Renal cortex interstitium (tissue), 11 donors: Measurements from ENCODE around the gene RCN2. TPM values are rescaled to one million over a fixed set of nuclear protein-coding genes. Genes with fewer than 3 reads are reported as not detected.

Experiments used
- DNase-seq, 11 donors: peaks; one replicate each; pipeline ENCODE4 v3.0.0-alpha.2; 2013; ENCODE audit warnings: low read depth in 9 of 11, low spot score in 4 of 11; ENCODE audit errors: extremely low read depth in 1 of 11
- polyA plus RNA-seq, 3 donors: library from polyadenylated mRNA; unstranded; fragments of 120-200 nt; gene quantifications; one replicate each; pipeline ENCODE4 v1.2.1, GENCODE V29; 2013; ENCODE audit not compliant: insufficient read length in 3 of 3

The RCN2 gene
- polyA plus RNA-seq, 3 donors: 200 to 239 (median 201) TPM

DNA sequence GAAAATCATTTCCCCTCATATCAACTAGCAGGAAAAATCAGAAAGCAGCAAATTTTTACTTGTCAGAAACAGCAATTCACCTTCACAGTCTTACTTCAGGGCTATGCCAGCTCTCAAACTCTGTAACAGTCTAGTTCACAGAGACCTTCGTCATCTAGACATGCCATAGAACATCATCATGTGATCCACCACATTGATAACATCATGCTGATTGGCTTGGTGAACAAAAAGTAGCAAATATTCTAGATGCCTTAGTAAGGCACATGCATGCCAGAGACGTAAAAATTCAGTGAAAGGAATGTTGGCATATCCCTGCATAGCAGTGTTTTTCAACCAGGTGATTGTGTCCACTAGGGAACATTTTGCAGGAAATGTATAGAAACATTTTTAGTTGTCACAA is 17.8 kb upstream of the RCN2 start:
- DNase-seq: no peak

DNA sequence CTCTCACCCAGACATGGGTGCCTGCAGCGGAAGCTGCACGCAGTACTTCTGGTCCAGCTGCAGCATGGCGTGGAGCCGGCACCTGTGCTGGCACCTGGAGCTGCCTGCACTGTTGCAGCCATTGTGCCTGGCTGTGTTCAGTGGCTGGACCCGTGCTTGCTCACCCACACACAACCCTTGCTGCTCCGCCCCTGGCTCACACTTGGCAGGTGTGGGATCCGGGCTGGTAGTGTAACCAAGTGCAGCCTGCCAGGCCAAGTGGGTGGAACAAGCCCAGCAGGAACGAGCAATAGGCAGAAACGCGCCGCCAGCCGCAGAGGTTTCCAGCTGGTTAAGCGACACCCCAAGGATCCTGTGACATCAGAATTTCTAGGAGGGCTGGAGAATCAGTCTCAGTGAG is 15.2 kb upstream of the RCN2 start:
- DNase-seq: no peak

DNA sequence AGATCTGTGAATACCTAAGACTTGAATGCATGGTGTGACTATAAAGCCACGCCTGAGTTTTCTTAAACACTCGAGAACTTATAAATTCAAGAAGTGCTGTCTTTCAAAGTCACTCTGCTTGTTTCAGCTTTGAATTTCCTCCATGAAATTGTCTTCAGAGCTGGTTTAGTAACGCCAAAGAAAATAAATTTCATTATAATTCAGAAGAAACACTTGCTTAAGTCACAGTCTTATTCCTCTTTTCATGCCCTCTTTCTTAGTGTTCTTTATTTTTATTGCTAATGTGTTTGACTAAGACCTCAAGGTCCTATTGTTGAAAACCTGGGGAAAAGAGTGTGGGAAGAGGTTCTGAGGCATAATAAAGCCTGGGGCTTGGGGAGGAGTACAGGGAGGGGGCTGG is 3.3 kb upstream of the RCN2 start:
- DNase-seq: no peak

DNA sequence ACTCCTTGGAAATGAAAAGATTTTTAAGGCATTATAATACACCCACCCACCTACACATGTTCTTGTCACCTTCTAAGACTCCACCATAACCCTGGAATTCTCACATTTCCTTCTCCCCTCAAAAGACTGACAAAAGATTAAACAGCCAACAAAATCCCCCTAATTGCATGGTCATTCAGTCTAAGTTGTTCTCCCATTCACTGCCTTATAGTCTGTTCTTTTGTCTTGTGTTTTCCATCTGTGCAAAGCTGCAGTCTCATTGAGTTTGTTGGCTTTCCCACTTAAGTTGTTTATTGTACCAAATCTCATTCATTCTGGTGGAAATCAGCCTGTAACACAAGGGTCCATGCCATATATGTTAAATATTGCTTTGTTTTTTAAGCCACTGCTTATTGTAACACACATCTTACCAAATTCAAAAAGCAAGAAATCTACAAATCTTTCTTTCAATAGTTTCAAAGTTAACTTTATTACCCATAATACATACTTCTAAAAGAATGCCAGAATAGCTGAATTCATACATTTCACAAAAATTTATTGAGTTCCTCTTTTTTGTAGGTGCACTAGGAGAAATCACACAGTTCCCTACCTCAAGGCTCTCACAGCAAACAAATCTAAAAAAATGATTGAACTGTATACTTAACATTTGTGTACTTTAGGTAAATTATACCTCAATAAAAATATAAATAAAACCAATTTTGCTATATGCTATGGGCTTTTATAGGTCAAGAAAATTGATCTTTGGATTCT is 2.4 kb upstream of the RCN2 start:
- DNase-seq: no peak

DNA sequence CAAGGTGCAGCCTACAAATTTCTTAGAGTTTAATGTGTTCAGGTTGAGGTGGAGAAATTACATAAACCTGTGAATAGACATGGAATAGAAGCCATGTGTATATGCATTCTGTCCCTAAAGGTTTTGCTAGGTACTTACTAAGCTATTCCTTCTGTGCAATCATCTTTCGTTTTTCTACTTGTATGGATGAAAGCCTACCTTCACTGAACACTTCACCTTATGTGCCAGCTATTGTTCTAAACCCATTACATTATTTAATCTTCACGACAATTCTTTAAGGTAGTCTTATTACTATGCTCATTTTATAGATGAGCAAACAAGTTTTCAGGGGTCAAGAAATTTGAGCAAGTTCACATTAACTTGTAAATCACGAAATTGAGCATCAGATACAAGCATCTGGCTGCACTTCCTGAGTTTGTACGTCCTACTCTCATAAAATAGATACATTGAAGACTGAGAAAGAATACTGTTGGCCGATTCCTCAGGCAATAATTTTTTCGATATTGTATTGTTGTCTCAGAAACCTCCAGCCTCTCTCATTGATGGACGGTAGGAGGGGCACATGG is 635 bp upstream of the RCN2 start:
- DNase-seq: peak in 1 of 11 donors; percentile 17

DNA sequence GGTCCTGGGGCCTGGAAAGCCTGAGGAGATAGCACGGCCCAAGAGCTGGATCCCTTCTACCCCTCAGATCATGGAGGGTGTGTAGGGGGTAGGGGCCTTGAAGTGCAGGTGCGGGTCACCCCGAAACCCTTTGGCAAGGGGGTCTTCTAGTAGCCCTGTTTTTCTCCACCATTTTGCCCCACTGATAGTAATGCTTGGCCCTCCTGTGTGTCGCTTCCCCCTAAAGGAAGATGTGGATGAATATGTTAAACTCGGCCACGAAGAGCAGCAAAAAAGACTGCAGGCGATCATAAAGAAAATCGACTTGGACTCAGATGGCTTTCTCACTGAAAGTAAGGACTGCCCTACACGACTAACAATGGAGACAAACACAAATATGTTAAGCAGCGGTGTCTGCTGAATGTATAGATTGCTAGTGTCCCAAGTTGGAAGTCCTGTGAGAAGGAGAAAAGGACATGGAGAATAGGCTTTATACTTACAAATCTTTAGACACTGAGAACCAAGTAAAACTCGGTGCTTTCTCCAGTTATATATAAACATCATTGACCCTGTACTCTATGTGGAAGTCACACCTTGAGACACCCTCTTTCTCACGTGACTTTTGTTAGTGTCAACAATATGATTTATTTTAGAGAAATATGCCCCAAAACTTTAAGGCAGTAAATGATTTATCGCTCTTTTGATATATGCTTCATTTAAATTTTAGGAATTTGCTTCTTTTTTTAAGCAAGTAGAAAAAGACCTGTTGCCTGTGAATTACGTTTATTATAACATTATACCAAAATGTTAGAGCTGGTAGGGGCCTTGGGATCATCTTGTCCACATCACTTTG is 802 bp downstream of the RCN2 start:
- DNase-seq: peak in 4 of 11 donors; percentile 9 to 33 (median 18)

DNA sequence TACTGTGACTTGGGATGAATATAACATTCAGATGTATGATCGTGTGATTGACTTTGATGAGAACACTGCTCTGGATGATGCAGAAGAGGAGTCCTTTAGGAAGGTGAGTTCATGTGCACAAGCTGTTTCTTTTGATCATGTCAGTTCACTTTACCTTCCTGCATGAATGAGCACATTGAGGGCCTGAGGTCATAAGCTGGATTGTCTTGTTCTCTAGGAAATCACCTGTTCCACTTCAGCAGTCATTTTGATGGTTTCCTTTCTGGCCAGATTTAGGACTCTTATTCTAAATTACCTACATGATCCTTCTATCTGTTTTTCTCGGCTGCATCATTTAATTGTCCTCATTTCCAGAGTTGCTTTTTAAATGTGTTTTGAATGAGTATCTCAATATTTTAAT is 4.1 kb downstream of the RCN2 start:
- no peak for DNase-seq

DNA sequence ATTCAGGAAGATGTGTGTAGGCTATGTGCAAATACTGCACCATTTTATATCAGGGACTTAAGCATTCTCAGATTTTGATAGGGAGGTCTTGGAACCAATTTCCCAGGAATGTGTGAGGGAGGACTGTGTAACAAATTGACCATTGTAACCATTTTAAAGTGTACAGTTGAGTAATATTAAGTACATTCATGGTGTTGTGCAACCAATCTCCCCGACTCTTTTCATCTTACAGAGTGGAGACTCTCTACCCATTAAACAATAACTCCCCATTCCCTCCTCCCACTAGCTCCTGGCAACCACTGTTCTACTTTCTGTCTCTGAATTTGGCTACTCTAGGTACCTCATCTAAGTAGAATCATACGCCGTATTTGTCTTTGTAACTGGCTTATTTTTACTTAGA is 5.1 kb downstream of the RCN2 start:
- DNase-seq: no peak

DNA sequence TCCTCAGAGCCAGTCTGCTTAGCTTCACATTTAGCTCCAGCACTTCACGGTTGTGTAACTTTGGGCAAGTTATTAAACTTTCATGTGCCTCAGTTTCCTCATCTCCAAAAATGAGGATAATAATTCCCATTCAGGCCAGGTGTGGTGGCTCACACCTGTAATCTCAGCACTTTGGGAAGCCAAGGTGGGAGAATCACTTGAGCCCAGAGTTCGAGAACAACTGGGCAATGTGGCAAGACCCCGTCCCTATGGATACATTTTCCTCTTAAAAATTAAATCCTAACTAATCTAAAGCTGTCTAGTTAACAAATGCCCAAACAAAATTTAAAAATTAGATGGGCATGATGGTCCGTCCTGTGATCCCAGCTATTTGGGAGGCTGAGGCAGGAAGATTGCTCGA is 7.2 kb downstream of the RCN2 start:
- DNase-seq: no peak

DNA sequence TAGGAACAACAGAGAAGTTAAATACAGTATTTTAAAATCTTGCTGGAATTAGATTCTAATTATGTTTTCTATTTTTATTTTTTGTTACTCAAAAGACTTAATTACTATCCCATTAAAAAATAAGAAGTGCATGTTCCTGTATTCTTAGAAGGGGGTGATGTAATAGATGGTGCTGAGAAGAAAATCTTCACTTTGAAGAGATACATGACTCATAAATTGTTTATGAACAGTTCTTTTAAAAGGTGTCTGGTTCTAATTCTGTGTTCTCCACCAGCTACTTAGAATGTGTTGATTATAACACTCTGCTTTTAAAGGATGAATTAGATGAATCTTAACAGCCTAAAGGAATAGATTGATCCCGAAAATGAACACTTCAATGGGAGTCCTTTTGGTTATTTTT is 8.2 kb downstream of the RCN2 start:
- no peak for DNase-seq

DNA sequence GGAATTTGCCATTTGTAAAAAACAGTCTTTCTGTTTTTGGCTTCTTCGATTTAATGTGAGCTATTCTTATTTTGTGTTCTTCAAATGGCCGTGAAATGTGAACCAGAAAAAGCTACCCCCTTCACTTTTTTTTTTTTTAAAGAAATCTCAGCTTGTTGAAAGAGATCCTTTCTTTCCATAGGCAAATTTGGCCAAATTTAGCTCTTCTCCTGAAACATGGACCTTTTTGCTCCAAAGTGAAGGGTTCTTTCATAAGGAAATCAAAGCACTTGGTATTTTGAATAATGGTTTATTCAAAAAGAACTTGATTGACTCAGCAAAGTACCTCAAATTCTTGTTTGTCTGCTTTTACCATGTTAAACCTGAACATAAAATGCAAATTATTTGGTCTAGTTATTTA is 10.1 kb downstream of the RCN2 start:
- no peak for DNase-seq

DNA sequence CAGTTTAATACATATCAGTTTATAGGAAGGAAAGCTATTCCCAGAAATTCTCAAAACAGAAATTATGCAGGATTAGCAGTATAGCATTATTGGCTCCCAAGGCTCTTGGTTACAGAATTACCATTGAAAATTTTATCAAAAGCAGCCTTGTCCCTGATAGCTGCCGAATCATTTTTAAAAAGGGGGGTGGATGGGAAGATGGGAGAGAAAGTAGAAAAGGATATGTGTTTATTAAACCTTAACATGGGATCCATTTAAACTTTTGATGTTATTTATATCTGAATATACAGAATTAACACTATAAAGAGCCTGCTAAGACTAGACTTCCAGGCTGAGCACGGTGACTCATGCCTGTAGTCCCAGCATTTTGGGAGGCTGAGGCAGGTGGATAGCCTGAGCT is 10.8 kb downstream of the RCN2 start:
- no peak for DNase-seq

DNA sequence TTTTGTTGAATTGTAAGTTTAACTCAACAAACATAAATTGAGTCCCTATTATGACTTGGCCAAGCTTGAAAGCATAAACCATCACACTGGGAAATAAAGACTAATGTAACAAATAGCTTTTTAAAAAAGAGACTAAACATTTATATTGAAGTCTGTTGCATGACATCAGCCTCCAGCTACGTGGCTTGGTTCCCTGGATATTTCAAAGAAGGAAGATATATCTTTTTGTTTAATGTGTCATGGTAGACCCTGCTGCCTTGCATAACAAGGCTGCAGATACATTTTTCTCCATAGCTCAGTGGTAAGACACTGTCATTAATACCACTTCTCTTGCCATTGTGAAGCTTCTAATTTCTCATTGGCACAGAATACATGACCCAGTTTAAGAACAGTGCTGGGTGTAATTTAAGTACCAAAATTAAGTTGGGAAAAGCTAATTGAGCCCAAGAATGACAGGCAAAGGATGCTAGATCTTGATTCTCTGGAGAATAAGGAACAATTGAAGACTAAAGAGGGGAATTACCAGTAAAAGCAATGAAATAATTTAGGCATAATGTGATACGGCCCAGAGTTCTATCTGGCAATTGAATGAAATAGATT is 14.0 kb downstream of the RCN2 start:
- no peak for DNase-seq

DNA sequence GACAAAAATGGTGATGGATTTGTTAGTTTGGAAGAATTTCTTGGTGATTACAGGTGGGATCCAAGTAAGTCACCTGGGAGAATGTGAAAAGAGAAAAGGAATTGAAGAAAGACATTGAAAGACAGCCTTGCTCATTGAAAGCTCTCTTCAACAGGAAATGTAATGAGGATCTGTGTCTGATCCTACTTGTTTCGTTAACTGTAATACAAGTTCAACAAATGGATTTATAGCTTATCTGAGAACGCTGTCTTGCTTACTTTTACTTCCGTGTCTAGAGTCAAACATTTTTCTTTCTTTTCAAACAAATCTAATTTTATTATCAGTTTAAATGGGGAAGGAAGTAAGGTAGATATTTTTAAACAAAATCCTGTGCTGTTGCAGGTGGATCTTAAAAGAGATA is 15.9 kb downstream of the RCN2 start:
- DNase-seq: no peak

DNA sequence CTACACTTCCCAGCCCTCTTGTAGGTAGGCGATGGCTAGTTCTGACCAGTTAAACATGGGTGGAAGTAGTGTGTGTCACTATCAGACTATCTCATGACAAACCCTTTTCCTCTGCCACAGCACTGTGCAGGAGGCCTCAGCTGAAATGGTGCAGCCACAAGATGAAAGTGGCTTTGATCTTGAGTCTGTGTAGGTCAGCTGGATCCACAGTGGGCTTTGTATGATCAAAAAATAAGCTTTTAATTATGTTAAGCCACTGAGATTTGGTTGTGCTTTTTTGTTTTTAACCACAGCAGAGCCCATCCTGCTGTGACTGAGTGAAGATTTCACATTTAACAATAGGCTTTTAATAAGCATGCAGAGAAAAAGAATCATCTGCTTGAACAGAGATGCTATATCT is 19.7 kb downstream of the RCN2 start:
- DNase-seq: no peak

DNA sequence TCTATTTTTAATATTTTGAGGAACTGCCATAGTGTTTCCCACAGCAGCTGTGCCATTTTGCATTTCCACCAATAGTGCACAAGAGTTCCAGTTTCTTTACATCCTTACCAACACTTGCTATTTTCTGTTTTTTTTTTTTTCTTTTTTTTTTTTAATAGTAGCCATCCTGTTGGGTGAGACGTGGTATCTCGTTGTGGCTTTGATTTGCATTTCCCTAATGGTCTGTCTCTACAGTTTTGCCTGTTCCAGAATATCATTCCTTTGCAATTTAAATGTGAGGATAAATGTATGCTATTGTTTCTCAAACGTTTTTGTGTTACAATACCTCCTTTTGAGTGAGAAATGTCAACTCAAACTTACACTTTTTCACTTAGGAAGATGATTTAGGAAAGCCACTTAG is 22.4 kb downstream of the RCN2 start:
- no peak for DNase-seq

DNA sequence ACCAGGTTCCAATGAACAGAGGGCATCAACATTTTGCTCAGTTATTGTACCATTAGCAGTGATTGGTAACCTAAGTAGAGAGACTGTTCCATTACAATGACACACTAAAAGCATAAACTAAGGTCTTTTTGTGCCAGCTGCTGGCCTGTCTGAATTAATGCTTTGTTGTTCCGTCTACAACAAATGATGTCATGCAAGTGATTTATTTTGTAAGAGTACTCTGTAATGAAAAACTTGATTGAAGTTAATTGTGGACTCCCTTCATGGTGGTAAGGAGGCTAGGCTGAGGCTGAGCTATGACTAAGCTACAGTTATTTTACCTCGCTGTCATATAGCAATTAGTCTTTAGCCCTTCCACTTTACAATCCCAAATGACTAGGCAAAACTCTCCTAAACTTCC is 23.2 kb downstream of the RCN2 start:
- DNase-seq: no peak

DNA sequence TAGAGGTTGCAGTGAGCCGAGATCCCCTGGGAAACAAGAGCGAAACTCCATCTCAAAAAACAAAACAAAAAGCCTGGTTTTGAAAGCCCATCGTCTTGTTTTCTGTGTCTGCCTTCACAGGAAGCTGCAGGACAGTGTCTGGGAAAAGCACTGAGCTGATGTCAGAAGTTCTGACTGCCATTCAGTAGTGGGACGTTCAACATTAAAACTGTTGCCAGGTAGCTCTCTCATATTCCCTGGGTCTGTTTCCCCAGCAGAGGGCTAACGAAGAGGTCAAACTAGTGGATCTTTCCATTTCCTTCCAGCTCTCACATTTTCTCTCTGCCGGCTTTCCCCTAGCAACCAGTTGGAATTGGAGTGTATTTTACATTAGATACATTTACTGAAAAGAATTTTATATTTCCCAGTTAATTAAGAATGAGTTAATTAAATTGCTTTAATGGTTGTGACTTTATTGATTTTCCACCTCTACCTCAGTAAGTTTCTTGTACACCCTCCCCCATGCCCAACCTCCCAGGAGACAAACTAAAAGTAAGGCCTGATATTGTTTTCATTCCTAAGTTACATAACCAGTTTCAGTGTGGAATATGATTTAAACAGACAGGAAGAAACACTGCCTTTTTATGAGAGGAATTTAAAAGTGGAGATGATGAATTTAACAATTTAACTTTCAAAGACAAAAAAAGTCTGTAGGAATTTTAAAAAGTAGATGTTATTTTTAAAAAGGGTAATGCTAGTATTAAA is 29.9 kb downstream of the RCN2 start:
- no peak for DNase-seq

DNA sequence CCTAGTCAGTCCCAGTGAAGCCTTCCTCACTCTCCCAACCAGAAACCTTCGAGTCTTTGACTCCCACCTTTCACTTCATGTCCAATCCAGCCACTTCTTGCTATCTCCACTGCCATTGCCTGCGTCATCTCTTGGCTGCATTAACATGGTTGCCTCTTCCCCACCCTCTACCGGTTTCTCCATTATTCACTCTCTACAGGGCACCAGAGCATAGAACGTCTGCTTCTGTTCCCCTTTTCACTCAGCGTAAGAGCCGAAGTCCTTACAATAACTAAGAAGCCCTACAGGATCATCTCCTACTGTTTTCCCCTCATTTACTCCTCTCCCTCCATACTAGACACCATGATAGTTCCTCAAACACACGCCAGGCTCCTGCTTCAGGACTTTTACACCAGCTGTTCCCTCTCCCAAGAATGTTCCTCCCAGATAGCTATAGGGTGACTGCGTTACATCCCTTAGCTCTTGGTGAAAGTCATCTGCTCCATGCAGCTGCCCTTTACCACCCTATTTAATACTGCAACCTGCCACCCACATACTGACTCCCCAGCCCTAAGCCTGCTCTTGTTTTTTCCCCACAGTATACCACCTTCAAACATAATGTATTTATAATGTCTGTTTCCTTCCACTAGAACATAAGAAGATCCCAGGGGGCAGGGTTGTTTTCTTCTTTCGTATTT is 30.9 kb downstream of the RCN2 start:
- DNase-seq: no peak
